ENCODE data around the gene DAPK2. TPM values are rescaled to one million over a fixed set of nuclear protein-coding genes. Genes with fewer than 3 reads are reported as not detected.
A peak's percentile ranks its signal among the peaks of the same experiment; 100 is the strongest.

The DAPK2 gene
- total and polyA plus RNA-seq, 3 experiments from 2014 or later: 2.2 to 5.5 (median 4.4) TPM

- CTCF ChIA-PET: interaction anchor here (0.9 to 5.5 kb wide), 13 partner anchors 14 to 557 kb away, joined by 3 to 72 read pairs (median 5); no protein-coding TSS in a partner anchor
- no peaks in the 10 kb centered on the region for H3K36me3 ChIP-seq (ENCODE audit: insufficient read depth, low read length)
- Mint-ChIP-seq H3K27ac (peak overlapping the region in 6 of 8 donors; percentile 16 to 87 (median 48)), H3K27me3 (peaks cover 4 to 5% of the 10 kb centered on the region in 2 donors), H3K36me3 (peaks cover 0 to 5% (median 2%) of the 10 kb centered on the region in 3 donors), H3K4me1 (peaks cover 12 to 29% (median 16%) of the 10 kb centered on the region in 3 donors), H3K9me3 (no peaks in the 10 kb centered on the region), H3K4me3 (peak overlapping the region; percentile 58 to 88 (median 79))
- no peak for DNase-seq
- peaks cover 5% of the 10 kb centered on the region for H3K4me1 ChIP-seq (ENCODE audit: insufficient read depth, low read length)
- H3K27ac ChIP-seq (ENCODE audit: low read depth, low read length): no peak overlapping the region
- H3K27me3 ChIP-seq (ENCODE audit: insufficient read depth, low read length, poor library complexity, severe bottlenecking): no peaks in the 10 kb centered on the region
- POLR2A ChIA-PET: no interaction called here
- H3K4me3 ChIP-seq (ENCODE audit: low read length): no peak overlapping the region
- H3K9me3 ChIP-seq (ENCODE audit: low read length): no peaks in the 10 kb centered on the region
These were observed 1.8 kb downstream of the DAPK2 start for GRCh38 chr15:64044300-64045100.

- no peaks in the 10 kb centered on the region for H3K9me3 Mint-ChIP-seq
- no peaks in the 10 kb centered on the region for H3K27me3 ChIP-seq (ENCODE audit: insufficient read depth, low read length, poor library complexity, severe bottlenecking)
- H3K4me1 Mint-ChIP-seq: peaks cover 0 to 9% (median 2%) of the 10 kb centered on the region in 3 donors
- ChIA-PET CTCF (interaction anchor here (0.9 to 2.5 kb wide), 6 partner anchors 8 to 94 kb away, joined by 3 to 9 read pairs (median 4); no protein-coding TSS in a partner anchor), POLR2A (no interaction called here)
- no peak overlapping the region for H3K4me3 ChIP-seq (ENCODE audit: low read length)
- no peaks in the 10 kb centered on the region for H3K27me3 Mint-ChIP-seq
- H3K4me3 Mint-ChIP-seq: no peak overlapping the region
- H3K36me3 ChIP-seq (ENCODE audit: insufficient read depth, low read length): no peaks in the 10 kb centered on the region
- H3K36me3 Mint-ChIP-seq: peaks cover 0 to 10% (median 4%) of the 10 kb centered on the region in 3 donors
- H3K27ac Mint-ChIP-seq: peak overlapping the region in 2 of 8 donors; percentile 1 to 17
- no peak for DNase-seq
- no peak overlapping the region for H3K27ac ChIP-seq (ENCODE audit: low read depth, low read length)
- H3K9me3 ChIP-seq (ENCODE audit: low read length): no peaks in the 10 kb centered on the region
- H3K4me1 ChIP-seq (ENCODE audit: insufficient read depth, low read length): no peaks in the 10 kb centered on the region
These were observed 7.2 kb downstream of the DAPK2 start for GRCh38 chr15:64038878-64039610.

GRCh38 chr15:64037966-64038365 lies 8.3 kb downstream of the DAPK2 start:
- Mint-ChIP-seq H3K27me3 (no peaks in the 10 kb centered on the region), H3K4me3 (no peak overlapping the region)
- POLR2A ChIA-PET: no interaction called here

GRCh38 chr15:64037116-64037515 lies 9.2 kb downstream of the DAPK2 start:
- Histone ChIP-seq H3K4me1 (ENCODE audit: insufficient read depth, low read length) (peaks cover 2% of the 10 kb centered on the region), H3K36me3 (ENCODE audit: insufficient read depth, low read length) (no peaks in the 10 kb centered on the region), H3K4me3 (ENCODE audit: low read length) (no peak overlapping the region), H3K27me3 (ENCODE audit: insufficient read depth, low read length, poor library complexity, severe bottlenecking) (no peaks in the 10 kb centered on the region), H3K9me3 (ENCODE audit: low read length) (no peaks in the 10 kb centered on the region), H3K27ac (ENCODE audit: low read depth, low read length) (no peak overlapping the region)
- H3K4me1 Mint-ChIP-seq: peaks cover 5 to 13% (median 7%) of the 10 kb centered on the region in 3 donors
- H3K4me3 Mint-ChIP-seq: peak overlapping the region in 1 of 7 donors; percentile 38
- peak overlapping the region in 1 of 8 donors; percentile 40 for H3K27ac Mint-ChIP-seq
- no peaks in the 10 kb centered on the region for H3K9me3 Mint-ChIP-seq
- ChIA-PET CTCF (interaction anchor here (1.0 to 2.5 kb wide), 5 partner anchors 9 to 145 kb away, joined by 3 to 8 read pairs (median 4); no protein-coding TSS in a partner anchor), POLR2A (no interaction called here)
- H3K27me3 Mint-ChIP-seq: no peaks in the 10 kb centered on the region
- H3K36me3 Mint-ChIP-seq: peaks cover 0 to 10% (median 4%) of the 10 kb centered on the region in 3 donors
- no peak for DNase-seq

More at GRCh38 chr15:64037966-64038365, 8.3 kb downstream of the DAPK2 start:
- Histone ChIP-seq H3K36me3 (ENCODE audit: insufficient read depth, low read length) (no peaks in the 10 kb centered on the region), H3K27me3 (ENCODE audit: insufficient read depth, low read length, poor library complexity, severe bottlenecking) (no peaks in the 10 kb centered on the region), H3K4me3 (ENCODE audit: low read length) (no peak overlapping the region), H3K27ac (ENCODE audit: low read depth, low read length) (no peak overlapping the region), H3K9me3 (ENCODE audit: low read length) (no peaks in the 10 kb centered on the region), H3K4me1 (ENCODE audit: insufficient read depth, low read length) (no peaks in the 10 kb centered on the region)
- H3K27ac Mint-ChIP-seq: peak overlapping the region in 2 of 8 donors; percentile 56 to 89
- CTCF ChIA-PET: interaction anchor here (0.7 to 2.5 kb wide), 3 partner anchors 9 to 92 kb away, joined by 3 to 8 read pairs (median 3); no protein-coding TSS in a partner anchor
- H3K4me1 Mint-ChIP-seq: peaks cover 0 to 8% (median 3%) of the 10 kb centered on the region in 3 donors
- no peak for DNase-seq
- H3K36me3 Mint-ChIP-seq: peaks cover 0 to 10% (median 4%) of the 10 kb centered on the region in 3 donors
- no peaks in the 10 kb centered on the region for H3K9me3 Mint-ChIP-seq

- H3K36me3 ChIP-seq (ENCODE audit: insufficient read depth, low read length): no peaks in the 10 kb centered on the region
- POLR2A ChIA-PET: no interaction called here
- peaks cover 6% of the 10 kb centered on the region for H3K4me1 ChIP-seq (ENCODE audit: insufficient read depth, low read length)
- H3K9me3 ChIP-seq (ENCODE audit: low read length): no peaks in the 10 kb centered on the region
- no peak overlapping the region for H3K4me3 ChIP-seq (ENCODE audit: low read length)
- H3K27ac ChIP-seq (ENCODE audit: low read depth, low read length): no peak overlapping the region
- Mint-ChIP-seq H3K27me3 (no peaks in the 10 kb centered on the region), H3K9me3 (no peaks in the 10 kb centered on the region), H3K27ac (peak overlapping the region in 1 of 8 donors; percentile 37), H3K4me1 (peaks cover 16 to 28% (median 21%) of the 10 kb centered on the region in 3 donors), H3K4me3 (no peak overlapping the region), H3K36me3 (peaks cover 0 to 10% (median 4%) of the 10 kb centered on the region in 3 donors)
- CTCF ChIA-PET: interaction anchor here (0.6 kb wide), 1 partner anchor 11 kb away, joined by 3 read pairs; the partner anchor contains the start of gene DAPK2
- DNase-seq: no peak
- H3K27me3 ChIP-seq (ENCODE audit: insufficient read depth, low read length, poor library complexity, severe bottlenecking): no peaks in the 10 kb centered on the region
These were observed 10.8 kb downstream of the DAPK2 start for GRCh38 chr15:64035525-64035924.

- no peaks in the 10 kb centered on the region for H3K27me3 ChIP-seq (ENCODE audit: insufficient read depth, low read length, poor library complexity, severe bottlenecking)
- POLR2A ChIA-PET: no interaction called here
These were observed 11.8 kb downstream of the DAPK2 start for GRCh38 chr15:64034519-64034918.

GRCh38 chr15:64032329-64032728 lies 14.0 kb downstream of the DAPK2 start:
- H3K27me3 ChIP-seq (ENCODE audit: insufficient read depth, low read length, poor library complexity, severe bottlenecking): no peaks in the 10 kb centered on the region
- Mint-ChIP-seq H3K9me3 (no peaks in the 10 kb centered on the region), H3K4me3 (peak overlapping the region in 3 of 7 donors; percentile 27 to 63 (median 32)), H3K36me3 (peaks cover 0 to 4% (median 3%) of the 10 kb centered on the region in 3 donors), H3K4me1 (peaks cover 29 to 57% (median 42%) of the 10 kb centered on the region in 3 donors), H3K27me3 (no peaks in the 10 kb centered on the region), H3K27ac (peak overlapping the region in 7 of 8 donors; percentile 19 to 82 (median 64))
- DNase-seq: no peak
- H3K27ac ChIP-seq (ENCODE audit: low read depth, low read length): no peak overlapping the region
- ChIA-PET POLR2A (no interaction called here), CTCF (interaction anchor here (1.6 kb wide), 1 partner anchor 22 kb away, joined by 4 read pairs; no protein-coding TSS in a partner anchor)
- H3K4me3 ChIP-seq (ENCODE audit: low read length): no peak overlapping the region
- peaks cover 6% of the 10 kb centered on the region for H3K4me1 ChIP-seq (ENCODE audit: insufficient read depth, low read length)
- no peaks in the 10 kb centered on the region for H3K36me3 ChIP-seq (ENCODE audit: insufficient read depth, low read length)
- H3K9me3 ChIP-seq (ENCODE audit: low read length): no peaks in the 10 kb centered on the region

More at GRCh38 chr15:64034519-64034918, 11.8 kb downstream of the DAPK2 start:
- Mint-ChIP-seq H3K36me3 (peaks cover 0 to 7% (median 2%) of the 10 kb centered on the region in 3 donors), H3K9me3 (no peaks in the 10 kb centered on the region), H3K4me1 (peaks cover 24 to 38% (median 29%) of the 10 kb centered on the region in 3 donors), H3K27me3 (no peaks in the 10 kb centered on the region), H3K4me3 (no peak overlapping the region), H3K27ac (peak overlapping the region in 1 of 8 donors; percentile 2)
- H3K36me3 ChIP-seq (ENCODE audit: insufficient read depth, low read length): no peaks in the 10 kb centered on the region
- no peak for DNase-seq
- H3K27ac ChIP-seq (ENCODE audit: low read depth, low read length): no peak overlapping the region
- CTCF ChIA-PET: interaction anchor here (1.8 kb wide), 1 partner anchor 12 kb away, joined by 5 read pairs; the partner anchor contains the start of gene DAPK2
- no peak overlapping the region for H3K4me3 ChIP-seq (ENCODE audit: low read length)
- H3K9me3 ChIP-seq (ENCODE audit: low read length): no peaks in the 10 kb centered on the region
- H3K4me1 ChIP-seq (ENCODE audit: insufficient read depth, low read length): peaks cover 6% of the 10 kb centered on the region

Measured in CD8-positive, alpha-beta memory T cell (primary cell).